DMS153 (cell line): ENCODE results near the gene EMP3.

ENCODE experiments used
- DNase-seq: peaks from one replicate; lab custom pipeline; 2025; lab: John Stamatoyannopoulos, UW

The EMP3 gene

DNA sequence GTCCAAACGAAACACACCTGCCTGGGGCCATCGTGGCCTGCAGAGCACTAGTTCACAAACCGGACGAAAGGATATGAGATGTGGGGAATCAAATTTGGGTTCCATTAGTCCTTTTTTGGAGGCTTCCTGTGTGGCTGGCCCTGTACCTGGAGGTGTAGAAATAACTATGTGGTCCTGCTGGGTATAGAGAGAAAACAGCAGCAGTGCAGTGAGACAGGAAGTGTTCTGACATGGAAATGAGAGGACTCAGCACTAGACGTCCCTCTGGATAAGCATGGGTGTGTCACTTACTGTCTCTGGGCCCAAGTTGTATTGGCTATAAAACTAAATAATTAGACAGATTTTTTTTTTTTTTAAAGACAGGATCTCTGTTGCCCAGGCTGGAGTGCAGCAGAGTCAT is 53.7 kb downstream of the EMP3 start:
- no peak for DNase-seq
